OCI-LY1 (cell line): ENCODE results near the gene EPHX1.

Experiments
- EZH2 ChIP-seq: fragments of 200-600 bp; sonication (generic), shearing (Covaris generic); IDR thresholded peaks from 2 replicates; pipeline ENCODE4 v1.8.0; 2017; ENCODE audit warnings: borderline replicate concordance, mixed run types, mild to moderate bottlenecking, antibody characterized with exemption, low read length, moderate library complexity, mixed read lengths
- TF ChIP-seq, protein P1 (sequence below): fragments of 200-600 bp; sonication (generic), shearing (Covaris generic); IDR thresholded peaks from 2 replicates; pipeline ENCODE4 v1.5.1; 2017; ENCODE audit warnings: mild to moderate bottlenecking, antibody characterized with exemption, low read length, moderate library complexity, mixed read lengths

- TF ChIP-seq, protein P1, sequence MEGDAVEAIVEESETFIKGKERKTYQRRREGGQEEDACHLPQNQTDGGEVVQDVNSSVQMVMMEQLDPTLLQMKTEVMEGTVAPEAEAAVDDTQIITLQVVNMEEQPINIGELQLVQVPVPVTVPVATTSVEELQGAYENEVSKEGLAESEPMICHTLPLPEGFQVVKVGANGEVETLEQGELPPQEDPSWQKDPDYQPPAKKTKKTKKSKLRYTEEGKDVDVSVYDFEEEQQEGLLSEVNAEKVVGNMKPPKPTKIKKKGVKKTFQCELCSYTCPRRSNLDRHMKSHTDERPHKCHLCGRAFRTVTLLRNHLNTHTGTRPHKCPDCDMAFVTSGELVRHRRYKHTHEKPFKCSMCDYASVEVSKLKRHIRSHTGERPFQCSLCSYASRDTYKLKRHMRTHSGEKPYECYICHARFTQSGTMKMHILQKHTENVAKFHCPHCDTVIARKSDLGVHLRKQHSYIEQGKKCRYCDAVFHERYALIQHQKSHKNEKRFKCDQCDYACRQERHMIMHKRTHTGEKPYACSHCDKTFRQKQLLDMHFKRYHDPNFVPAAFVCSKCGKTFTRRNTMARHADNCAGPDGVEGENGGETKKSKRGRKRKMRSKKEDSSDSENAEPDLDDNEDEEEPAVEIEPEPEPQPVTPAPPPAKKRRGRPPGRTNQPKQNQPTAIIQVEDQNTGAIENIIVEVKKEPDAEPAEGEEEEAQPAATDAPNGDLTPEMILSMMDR: no peak
- TF ChIP-seq EZH2: no peak
These were observed 65.3 kb downstream of the EPHX1 start for GRCh38 chr1:225875044-225875815.
